Astrocyte (in vitro differentiated cells and primary cell): ENCODE results near the gene AFAP1L2. TPM values are rescaled to one million over a fixed set of nuclear protein-coding genes. Genes with fewer than 3 reads are reported as not detected.

ENCODE experiments used
- DNase-seq: peaks from one replicate; pipeline ENCODE4 v3.0.0-alpha.2; 2010; ENCODE audit warnings: low read depth
- FAIRE-seq: peaks from 2 replicates; lab custom pipeline; 2011; peaks lifted over from hg19 to GRCh38; lab: Jason Lieb, UNC
- H2AFZ ChIP-seq: 2 replicates; pipeline ENCODE4 v1.6.0; 2012; ENCODE audit warnings: low read depth, low read length, inconsistent platforms
- H3K27ac ChIP-seq: 2 replicates; pipeline ENCODE4 v1.5.1; 2011; ENCODE audit warnings: low read depth, low read length, inconsistent platforms
- H3K27me3 ChIP-seq: 2 replicates; pipeline ENCODE4 v1.6.0; 2011; ENCODE audit warnings: low read length, inconsistent platforms; ENCODE audit not compliant: insufficient read depth
- H3K36me3 ChIP-seq: 2 replicates; pipeline ENCODE4 v1.5.1; 2011; ENCODE audit warnings: low read length, inconsistent platforms; ENCODE audit not compliant: insufficient read depth
- H3K4me1 ChIP-seq: 2 replicates; pipeline ENCODE4 v1.5.1; 2011; ENCODE audit warnings: low read length, inconsistent platforms; ENCODE audit not compliant: insufficient read depth
- H3K4me2 ChIP-seq: 2 replicates; pipeline ENCODE4 v1.6.0; 2012; ENCODE audit warnings: low read length, inconsistent platforms
- H3K4me3 ChIP-seq: 2 replicates; pipeline ENCODE4 v1.5.1; 2011; ENCODE audit warnings: low read depth, mild to moderate bottlenecking, low read length, inconsistent platforms; ENCODE audit not compliant: insufficient read depth
- H3K79me2 ChIP-seq: 2 replicates; pipeline ENCODE4 v1.6.0; 2012; ENCODE audit warnings: mild to moderate bottlenecking, low read length, inconsistent platforms; ENCODE audit not compliant: insufficient read depth
- H3K9ac ChIP-seq: 2 replicates; pipeline ENCODE4 v1.6.0; 2012; ENCODE audit warnings: mild to moderate bottlenecking, low read length, inconsistent platforms
- H3K9me3 ChIP-seq: 2 replicates; pipeline ENCODE4 v1.5.1; 2012; ENCODE audit warnings: low read depth, mild to moderate bottlenecking, low read length, inconsistent platforms; ENCODE audit not compliant: insufficient read depth
- H4K20me1 ChIP-seq: 2 replicates; pipeline ENCODE4 v1.6.0; 2012; ENCODE audit warnings: low read length, inconsistent platforms; ENCODE audit not compliant: insufficient read depth
- H3K27ac Mint-ChIP-seq: one replicate; pipeline ENCODE4 v1.8.0; 2021; ENCODE audit warnings: mild to moderate bottlenecking, mixed read lengths; ENCODE audit not compliant: unreplicated experiment
- H3K27me3 Mint-ChIP-seq: one replicate; pipeline ENCODE4 v1.8.0; 2021; ENCODE audit warnings: low read depth, mixed read lengths; ENCODE audit not compliant: unreplicated experiment
- H3K36me3 Mint-ChIP-seq: one replicate; pipeline ENCODE4 v1.8.0; 2021; ENCODE audit warnings: low read depth, mixed read lengths; ENCODE audit not compliant: unreplicated experiment
- H3K4me1 Mint-ChIP-seq: one replicate; pipeline ENCODE4 v1.8.0; 2021; ENCODE audit warnings: low read depth, mixed read lengths; ENCODE audit not compliant: unreplicated experiment
- H3K4me3 Mint-ChIP-seq: one replicate; pipeline ENCODE4 v1.8.0; 2021; ENCODE audit warnings: mild to moderate bottlenecking, moderate library complexity, mixed read lengths; ENCODE audit not compliant: unreplicated experiment
- H3K9me3 Mint-ChIP-seq: one replicate; pipeline ENCODE4 v1.8.0; 2021; ENCODE audit warnings: mild to moderate bottlenecking, mixed read lengths; ENCODE audit not compliant: unreplicated experiment
- CTCF ChIP-seq: IDR thresholded peaks from 2 replicates; pipeline ENCODE4 v1.5.1; 2011; ENCODE audit warnings: low read depth, mild to moderate bottlenecking, inconsistent platforms, low read length, moderate library complexity; ENCODE audit not compliant: insufficient read depth
- EZH2 ChIP-seq: IDR thresholded peaks from 2 replicates; pipeline ENCODE4 v1.6.1; 2012; ENCODE audit warnings: mild to moderate bottlenecking, low read length, inconsistent platforms; ENCODE audit not compliant: insufficient read depth
- total RNA-seq: library from RNA; stranded (reverse); gene quantifications from 2 replicates; pipeline ENCODE4 v1.2.1, GENCODE V29; 2021

Gene AFAP1L2
- total RNA-seq, 1 donor from 2014 or later: 26.6 TPM

GRCh38 chr10:114399576-114399975 lies 4.7 kb downstream of the AFAP1L2 start:
- no peaks in the 10 kb centered on the region for H3K27me3 Mint-ChIP-seq
- Histone ChIP-seq H3K79me2 (no peaks in the 10 kb centered on the region), H3K4me1 (peaks cover 22% of the 10 kb centered on the region), H4K20me1 (no peaks in the 10 kb centered on the region), H3K4me3 (no peak overlapping the region), H2AFZ (no peak overlapping the region), H3K9me3 (no peaks in the 10 kb centered on the region), H3K27me3 (peaks cover 3% of the 10 kb centered on the region), H3K36me3 (no peaks in the 10 kb centered on the region), H3K9ac (no peak overlapping the region), H3K27ac (no peak overlapping the region), H3K4me2 (peak overlapping the region; percentile 12)
- peak overlapping the region; percentile 47 for H3K4me3 Mint-ChIP-seq
- DNase-seq: peak; percentile 22
- H3K4me1 Mint-ChIP-seq: peaks cover 63% of the 10 kb centered on the region
- FAIRE-seq: no peak
- TF ChIP-seq CTCF (no peak), EZH2 (no peak)
- H3K27ac Mint-ChIP-seq: no peak overlapping the region
- H3K9me3 Mint-ChIP-seq: no peaks in the 10 kb centered on the region
- peaks cover 12% of the 10 kb centered on the region for H3K36me3 Mint-ChIP-seq

- no peak overlapping the region for H3K4me3 Mint-ChIP-seq
- no peak for FAIRE-seq
Measured at GRCh38 chr10:114398587-114399331, 5.5 kb downstream of the AFAP1L2 start.

More at GRCh38 chr10:114398587-114399331, 5.5 kb downstream of the AFAP1L2 start:
- Mint-ChIP-seq H3K4me1 (peaks cover 66% of the 10 kb centered on the region), H3K9me3 (no peaks in the 10 kb centered on the region), H3K36me3 (peaks cover 12% of the 10 kb centered on the region), H3K27ac (peak overlapping the region; percentile 58), H3K27me3 (no peaks in the 10 kb centered on the region)
- no peaks in the 10 kb centered on the region for H3K79me2 ChIP-seq
- H3K27me3 ChIP-seq: peaks cover 1% of the 10 kb centered on the region
- H3K9me3 ChIP-seq: no peaks in the 10 kb centered on the region
- H3K27ac ChIP-seq: no peak overlapping the region
- no peak overlapping the region for H3K4me3 ChIP-seq
- no peak overlapping the region for H3K9ac ChIP-seq
- TF ChIP-seq CTCF (no peak), EZH2 (no peak)
- DNase-seq: no peak
- H3K4me1 ChIP-seq: peaks cover 24% of the 10 kb centered on the region
- H3K4me2 ChIP-seq: no peak overlapping the region
- no peaks in the 10 kb centered on the region for H4K20me1 ChIP-seq
- no peak overlapping the region for H2AFZ ChIP-seq
- no peaks in the 10 kb centered on the region for H3K36me3 ChIP-seq
